IPS-NIHi7 (cell line): Measurements from ENCODE around the gene DLG1.
"Not testable (repeated sequence)": the region's sequence is repeated elsewhere in the genome, so short reads cannot be mapped to it uniquely, and the experiment has no call there.

Source experiments
- DNase-seq: peaks from one replicate; pipeline ENCODE4 v3.0.0; 2012; ENCODE audit warnings: mixed read lengths; ENCODE audit errors: extremely low spot score

Gene DLG1

GRCh38 chr3:197289726-197290125 is 8.7 kb downstream of the DLG1 start:
- DNase-seq, result no peak

- DNase-seq, result no peak
These were observed 11.7 kb downstream of the DLG1 start for GRCh38 chr3:197286678-197287077.

GRCh38 chr3:197285557-197285956 is 12.9 kb downstream of the DLG1 start:
- no peak for DNase-seq

GRCh38 chr3:197283045-197283444 is 15.4 kb downstream of the DLG1 start:
- DNase-seq, result no peak

GRCh38 chr3:197281849-197282248 is 16.6 kb downstream of the DLG1 start:
- DNase-seq, result no peak

GRCh38 chr3:197280156-197280555 is 18.3 kb downstream of the DLG1 start:
- no peak for DNase-seq

GRCh38 chr3:197278933-197279332 is 19.5 kb downstream of the DLG1 start:
- DNase-seq, result no peak

- not testable (repeated sequence) for DNase-seq
These were observed 21.6 kb downstream of the DLG1 start for GRCh38 chr3:197276808-197277207.

- DNase-seq, result no peak
These were observed 27.7 kb downstream of the DLG1 start for GRCh38 chr3:197270558-197271317.

GRCh38 chr3:197269024-197269423 is 29.4 kb downstream of the DLG1 start:
- no peak for DNase-seq

GRCh38 chr3:197268294-197268693 is 30.1 kb downstream of the DLG1 start:
- no peak for DNase-seq

- DNase-seq, result no peak
These were observed 32.1 kb downstream of the DLG1 start for GRCh38 chr3:197266331-197266730.

GRCh38 chr3:197262709-197263108 is 35.7 kb downstream of the DLG1 start:
- no peak for DNase-seq

- no peak for DNase-seq
These were observed 37.3 kb downstream of the DLG1 start for GRCh38 chr3:197261164-197261509.

- no peak for DNase-seq
These were observed 37.8 kb downstream of the DLG1 start for GRCh38 chr3:197260491-197261163.

GRCh38 chr3:197259096-197259495 is 39.3 kb downstream of the DLG1 start:
- no peak for DNase-seq

GRCh38 chr3:197258168-197258755 is 40.1 kb downstream of the DLG1 start:
- no peak for DNase-seq

- DNase-seq, result no peak
These were observed 40.7 kb downstream of the DLG1 start for GRCh38 chr3:197257711-197258110.

- DNase-seq, result no peak
These were observed 41.5 kb downstream of the DLG1 start for GRCh38 chr3:197256836-197257444.

- DNase-seq, result no peak
These were observed 42.3 kb downstream of the DLG1 start for GRCh38 chr3:197256104-197256503.

- DNase-seq, result no peak
These were observed 45.0 kb downstream of the DLG1 start for GRCh38 chr3:197253238-197253947.

GRCh38 chr3:197249542-197249941 is 48.9 kb downstream of the DLG1 start:
- no peak for DNase-seq
